GM21528 (cell line): ENCODE data around the gene MCL1.
"Not testable (repeated sequence)": the region's sequence is repeated elsewhere in the genome, so short reads cannot be mapped to it uniquely, and the experiment has no call there.

Experiments
- ATAC-seq: cut with Tn5 transposase; IDR thresholded peaks from one replicate; pipeline ENCODE4 v1.9.1; 2021; ENCODE audit warnings: mild to moderate bottlenecking, moderate library complexity; ENCODE audit not compliant: unreplicated experiment, low FRiP score

MCL1 gene

GRCh38 chr1:150603711-150604110, 24.3 kb upstream of the MCL1 start:
- ATAC-seq, result no peak

GRCh38 chr1:150602372-150602771, 23.0 kb upstream of the MCL1 start:
- ATAC-seq, result not testable (repeated sequence)

- no peak for ATAC-seq
Measured at GRCh38 chr1:150601540-150601939, 22.1 kb upstream of the MCL1 start.

GRCh38 chr1:150598346-150598745, 18.9 kb upstream of the MCL1 start:
- ATAC-seq, result not testable (repeated sequence)

GRCh38 chr1:150596976-150597375, 17.6 kb upstream of the MCL1 start:
- no peak for ATAC-seq

- ATAC-seq, result no peak
Measured at GRCh38 chr1:150596095-150596892, 16.9 kb upstream of the MCL1 start.

GRCh38 chr1:150582371-150582770, 3.0 kb upstream of the MCL1 start:
- ATAC-seq, result no peak

GRCh38 chr1:150581962-150582361, 2.6 kb upstream of the MCL1 start:
- not testable (repeated sequence) for ATAC-seq

- not testable (repeated sequence) for ATAC-seq
Measured at GRCh38 chr1:150581437-150581836, 2.0 kb upstream of the MCL1 start.

- ATAC-seq, result not testable (repeated sequence)
Measured at GRCh38 chr1:150580966-150581365, 1.6 kb upstream of the MCL1 start.

- ATAC-seq, result no peak
Measured at GRCh38 chr1:150579945-150580642, 684 bp upstream of the MCL1 start.

- peak; percentile 6 for ATAC-seq
Measured at GRCh38 chr1:150578272-150579109, 919 bp downstream of the MCL1 start.

GRCh38 chr1:150577557-150578271, 1.7 kb downstream of the MCL1 start:
- ATAC-seq, result no peak

- ATAC-seq, result no peak
Measured at GRCh38 chr1:150576794-150577556, 2.4 kb downstream of the MCL1 start.

- ATAC-seq, result no peak
Measured at GRCh38 chr1:150576367-150576711, 3.1 kb downstream of the MCL1 start.

GRCh38 chr1:150575518-150576366, 3.7 kb downstream of the MCL1 start:
- ATAC-seq, result no peak

- no peak for ATAC-seq
Measured at GRCh38 chr1:150575072-150575489, 4.3 kb downstream of the MCL1 start.

- no peak for ATAC-seq
Measured at GRCh38 chr1:150574260-150575071, 4.9 kb downstream of the MCL1 start.
